Neuronal stem cell (in vitro differentiated cells): ENCODE measurements around the gene CD19.

Experiments used
- DNase-seq: peaks from one replicate; pipeline ENCODE4 v3.0.0-alpha.2; 2013; ENCODE audit warnings: low spot score
- H2AFZ ChIP-seq: one replicate; pipeline ENCODE4 v1.6.1; 2013; ENCODE audit warnings: mild to moderate bottlenecking, low read length, inconsistent platforms
- H2AK5ac ChIP-seq: 2 replicates; pipeline ENCODE4 v1.6.1; 2013; ENCODE audit warnings: low read depth, mild to moderate bottlenecking, inconsistent platforms, low read length, moderate library complexity, mixed read lengths
- H2BK120ac ChIP-seq: 2 replicates; pipeline ENCODE4 v1.6.1; 2013; ENCODE audit warnings: low read depth, mild to moderate bottlenecking, inconsistent platforms, low read length, moderate library complexity, mixed read lengths
- H2BK12ac ChIP-seq: one replicate; pipeline ENCODE4 v1.6.1; 2013; ENCODE audit warnings: low read length, inconsistent platforms
- H2BK15ac ChIP-seq: 2 replicates; pipeline ENCODE4 v1.6.1; 2013; ENCODE audit warnings: mild to moderate bottlenecking, low read length, inconsistent platforms, mixed read lengths
- H2BK5ac ChIP-seq: one replicate; pipeline ENCODE4 v1.6.1; 2013; ENCODE audit warnings: inconsistent platforms, mild to moderate bottlenecking, low read length, moderate library complexity
- H3K14ac ChIP-seq: one replicate; pipeline ENCODE4 v1.6.1; 2013; ENCODE audit warnings: low read length, inconsistent platforms
- H3K18ac ChIP-seq: 2 replicates; pipeline ENCODE4 v1.6.1; 2013; ENCODE audit warnings: low read length, inconsistent platforms
- H3K23ac ChIP-seq: 2 replicates; pipeline ENCODE4 v1.6.1; 2013; ENCODE audit warnings: low read depth, mild to moderate bottlenecking, mixed read lengths, low read length, inconsistent platforms; ENCODE audit not compliant: poor library complexity
- H3K27ac ChIP-seq: replicated peaks from 3 replicates; pipeline ENCODE4 v1.5.1; 2013; ENCODE audit warnings: low read length, inconsistent platforms
- H3K27me3 ChIP-seq, 3 experiments: 2 replicates each; pipeline ENCODE4 v1.6.1; 2013; ENCODE audit warnings: low read length in 3 of 3, mild to moderate bottlenecking in 2 of 3, inconsistent platforms in 1 of 3, low read depth in 1 of 3, mixed read lengths in 1 of 3, moderate library complexity in 1 of 3; ENCODE audit not compliant: control insufficient read depth in 3 of 3, insufficient read depth in 3 of 3
- H3K36me3 ChIP-seq, 2 donors: replicated peaks in 1 of 2; 2 replicates each; pipeline ENCODE4 v1.6.1; 2013; ENCODE audit warnings: low read length in 2 of 2; ENCODE audit not compliant: control insufficient read depth in 2 of 2, insufficient read depth in 2 of 2
- H3K4ac ChIP-seq: 2 replicates; pipeline ENCODE4 v1.6.1; 2013; ENCODE audit warnings: inconsistent platforms, mild to moderate bottlenecking, low read length, moderate library complexity
- H3K4me1 ChIP-seq, 2 donors: 1 replicate in 1 of 2; 2 replicates in 1 of 2; pipeline ENCODE4 v1.6.1; 2013; ENCODE audit warnings: low read length in 2 of 2, low read depth in 1 of 2; ENCODE audit not compliant: control insufficient read depth in 2 of 2, insufficient read depth in 1 of 2
- H3K4me2 ChIP-seq: one replicate; pipeline ENCODE4 v1.6.1; 2013; ENCODE audit warnings: mild to moderate bottlenecking, low read length, inconsistent platforms; ENCODE audit not compliant: insufficient read depth, poor library complexity, severe bottlenecking
- H3K4me3 ChIP-seq, 2 donors: 2 replicates each; pipeline ENCODE4 v1.5.1; 2013; ENCODE audit warnings: low read length in 2 of 2, mild to moderate bottlenecking in 2 of 2, inconsistent platforms in 1 of 2, moderate library complexity in 1 of 2
- H3K79me1 ChIP-seq: one replicate; pipeline ENCODE4 v1.6.1; 2013; ENCODE audit warnings: low read depth, mild to moderate bottlenecking, inconsistent platforms, low read length, moderate library complexity
- H3K9ac ChIP-seq: one replicate; pipeline ENCODE4 v1.6.1; 2013; ENCODE audit warnings: mild to moderate bottlenecking, low read depth, low read length, inconsistent platforms; ENCODE audit not compliant: poor library complexity
- H3K9me3 ChIP-seq, 2 donors: replicated peaks in 1 of 2; 2 replicates each; pipeline versions ENCODE3 to v1.6.1; 2013; ENCODE audit warnings: low read length in 2 of 2, mild to moderate bottlenecking in 2 of 2, inconsistent platforms in 1 of 2, low read depth in 1 of 2, mixed read lengths in 1 of 2, moderate library complexity in 1 of 2; ENCODE audit not compliant: control insufficient read depth in 2 of 2, insufficient read depth in 1 of 2
- H4K8ac ChIP-seq: one replicate; pipeline ENCODE4 v1.6.1; 2013; ENCODE audit warnings: low read depth, mild to moderate bottlenecking, inconsistent platforms, low read length, moderate library complexity
- H4K91ac ChIP-seq: one replicate; pipeline ENCODE4 v1.6.1; 2013; ENCODE audit warnings: low read length, low read depth, mild to moderate bottlenecking, inconsistent platforms; ENCODE audit not compliant: poor library complexity
- WGBS, 2 donors: extraction: QIAGEN DNeasy Blood & Tissue Kit; methylation state at CpG; one replicate each; pipeline ENCODE4 v1.1.7; 2013; ENCODE audit warnings: missing lambda C conversion rate in 2 of 2, mixed read lengths in 1 of 2; ENCODE audit not compliant: insufficient read length in 2 of 2, insufficient replicate concordance in 1 of 2; ENCODE audit errors: extremely low coverage in 2 of 2; 5-methylcytosine and 5-hydroxymethylcytosine counted together

CD19 gene

GRCh38 chr16:28903344-28904042 lies 28.3 kb upstream of the CD19 start:
- Histone ChIP-seq H3K9me3 (no peaks in the 10 kb centered on the region), H2BK5ac (no peak overlapping the region), H2AFZ (no peak overlapping the region), H3K4me2 (no peak overlapping the region), H2BK120ac (no peak overlapping the region), H2BK15ac (no peak overlapping the region), H3K18ac (no peak overlapping the region), H4K91ac (no peak overlapping the region), H3K23ac (no peak overlapping the region), H3K79me1 (no peaks in the 10 kb centered on the region), H4K8ac (peak overlapping the region; percentile 23), H3K4me3 (no peak overlapping the region), H3K27ac (no peak overlapping the region), H3K27me3 (no peaks in the 10 kb centered on the region), H3K14ac (no peak overlapping the region), H2AK5ac (no peak overlapping the region), H3K4ac (no peak overlapping the region), H3K4me1 (no peaks in the 10 kb centered on the region), H3K9ac (no peak overlapping the region), H2BK12ac (no peak overlapping the region), H3K36me3 (peaks cover 3 to 22% of the 10 kb centered on the region in 2 donors)
- no CpG with 5 or more reads among the region's 29 CpGs for WGBS, 2 donors
- DNase-seq = no peak

GRCh38 chr16:28904363-28904762 lies 27.4 kb upstream of the CD19 start:
- Histone ChIP-seq H2AFZ (no peak overlapping the region), H3K9me3 (no peaks in the 10 kb centered on the region), H3K4me1 (no peaks in the 10 kb centered on the region), H3K4me3 (no peak overlapping the region), H2BK5ac (no peak overlapping the region), H2BK12ac (no peak overlapping the region), H4K8ac (no peak overlapping the region), H3K18ac (peak overlapping the region; percentile 17), H3K4ac (no peak overlapping the region), H3K36me3 (peaks cover 4 to 20% of the 10 kb centered on the region in 2 donors), H3K9ac (no peak overlapping the region), H2BK120ac (no peak overlapping the region), H3K4me2 (no peak overlapping the region), H3K27ac (no peak overlapping the region), H2BK15ac (no peak overlapping the region), H4K91ac (no peak overlapping the region), H2AK5ac (no peak overlapping the region), H3K23ac (no peak overlapping the region), H3K79me1 (no peaks in the 10 kb centered on the region), H3K14ac (no peak overlapping the region), H3K27me3 (no peaks in the 10 kb centered on the region)
- WGBS, 2 donors = no CpG with 5 or more reads among the region's 14 CpGs
- no peak for DNase-seq

GRCh38 chr16:28904828-28905227 lies 26.9 kb upstream of the CD19 start:
- WGBS, 2 donors = no CpG with 5 or more reads among the region's 16 CpGs
- no peak overlapping the region for H3K27ac ChIP-seq

DNA sequence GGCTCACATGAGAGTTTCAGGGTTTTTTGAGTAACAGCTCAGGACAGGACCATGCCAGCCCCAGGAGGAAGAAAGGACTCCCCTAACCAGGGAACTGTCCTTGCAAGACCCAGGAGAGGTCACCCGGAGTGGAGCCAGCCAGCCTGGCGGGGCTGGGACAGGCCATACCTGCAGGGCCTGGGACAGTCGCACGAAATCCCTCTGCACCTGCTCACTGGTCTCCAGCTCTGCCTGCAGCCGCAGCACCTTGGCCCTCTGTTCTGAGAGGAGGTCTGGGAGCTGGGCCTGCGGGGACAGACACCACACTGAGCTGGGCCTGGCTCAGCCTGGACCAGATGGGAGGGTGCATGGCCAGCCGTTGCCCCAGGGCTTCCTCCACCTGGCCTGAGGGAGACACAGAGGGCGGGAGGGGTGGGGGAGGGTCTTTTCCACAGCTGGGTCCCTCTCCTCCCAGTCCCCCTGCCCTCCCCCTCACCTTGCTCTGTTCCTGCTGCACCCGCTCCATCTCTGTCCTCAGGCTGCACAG lies 26.5 kb upstream of the CD19 start:
- Histone ChIP-seq H3K79me1 (no peaks in the 10 kb centered on the region), H2BK15ac (no peak overlapping the region), H3K27me3 (no peaks in the 10 kb centered on the region), H3K4me3 (no peak overlapping the region), H2BK12ac (no peak overlapping the region), H4K8ac (no peak overlapping the region), H3K14ac (no peak overlapping the region), H2AFZ (no peak overlapping the region), H2AK5ac (no peak overlapping the region), H3K27ac (no peak overlapping the region), H2BK5ac (no peak overlapping the region), H3K18ac (no peak overlapping the region), H3K4me1 (no peaks in the 10 kb centered on the region), H3K9me3 (no peaks in the 10 kb centered on the region), H3K36me3 (peaks cover 4 to 20% of the 10 kb centered on the region in 2 donors), H3K4me2 (no peak overlapping the region), H2BK120ac (no peak overlapping the region), H3K23ac (peak overlapping the region; percentile 73), H3K4ac (no peak overlapping the region), H3K9ac (no peak overlapping the region), H4K91ac (no peak overlapping the region)
- DNase-seq = no peak
- no CpG with 5 or more reads among the region's 9 CpGs for WGBS, 2 donors

More at GRCh38 chr16:28904828-28905227, 26.9 kb upstream of the CD19 start:
- Histone ChIP-seq H2BK5ac (no peak overlapping the region), H2BK15ac (no peak overlapping the region), H3K4me2 (no peak overlapping the region), H2BK12ac (no peak overlapping the region), H3K4me3 (no peak overlapping the region), H4K8ac (no peak overlapping the region), H3K79me1 (no peaks in the 10 kb centered on the region), H2AK5ac (no peak overlapping the region), H3K27me3 (no peaks in the 10 kb centered on the region), H4K91ac (no peak overlapping the region), H3K4ac (no peak overlapping the region), H2AFZ (no peak overlapping the region), H3K18ac (no peak overlapping the region), H3K9ac (no peak overlapping the region), H3K4me1 (no peaks in the 10 kb centered on the region), H2BK120ac (no peak overlapping the region), H3K36me3 (peaks cover 4 to 20% of the 10 kb centered on the region in 2 donors), H3K9me3 (no peaks in the 10 kb centered on the region), H3K14ac (no peak overlapping the region), H3K23ac (no peak overlapping the region)
- no peak for DNase-seq
